K562 (cell line): ENCODE measurements around the gene HSD17B12. TPM values are rescaled to one million over a fixed set of nuclear protein-coding genes. Genes with fewer than 3 reads are reported as not detected.
A peak's percentile ranks its signal among the peaks of the same experiment; 100 is the strongest.

Experiments used
- ATAC-seq: fragments of 200-7000 bp; cut with Tn5 transposase; 3 replicates; pipeline ENCODE4 v1.9.1; 2020; ENCODE audit warnings: moderate library complexity
- BruUV-seq: library from RNA; stranded (reverse); fragments of 400-500 nt; replicated peaks from 2 replicates; lab custom pipeline; 2021; lab: Mats Ljungman, UMichigan
- CTCF ChIA-PET: fragments of 300-600 bp; formaldehyde crosslinking; extraction: SDS; loops from one replicate; lab custom pipeline; 2021; ENCODE audit warnings: low intra/inter-chr PET ratio; lab: Yijun Ruan, JAX
- POLR2A ChIA-PET: fragments of 300-600, 350-650 bp; sonication (Branson Sonifier 250); formaldehyde crosslinking; extraction: SDS; loops from one replicate; lab custom pipeline; 2021; ENCODE audit warnings: antibody characterized with exemption, inconsistent platforms; lab: Yijun Ruan, JAX
- DNase-seq, 4 experiments: peaks; one replicate each; pipeline versions ENCODE4 v3.0.0 to v3.0.0-alpha.2; 2011 to 2018; ENCODE audit warnings: low spot score in 3 of 4, mixed read lengths in 3 of 4; ENCODE audit errors: extremely low read depth in 1 of 4
- FAIRE-seq: peaks from 2 replicates; lab custom pipeline; 2011; peaks lifted over from hg19 to GRCh38; lab: Jason Lieb, UNC
- H2AFZ ChIP-seq: 2 replicates; pipeline ENCODE4 v1.6.0; 2011; ENCODE audit warnings: low read depth, low read length, control low read depth, inconsistent platforms
- H3K27ac ChIP-seq: fragments of 200-600 bp; 3 replicates; pipeline ENCODE4 v1.8.0; 2011; ENCODE audit warnings: low read depth, mild to moderate bottlenecking, control low read depth, inconsistent platforms, low read length, moderate library complexity, mixed read lengths; ENCODE audit errors: extremely low read depth
- H3K27me3 ChIP-seq, 2 experiments: fragments of 300-600 bp in 1 of 2; 2 replicates in 1 of 2; 3 replicates in 1 of 2; pipeline versions ENCODE4 v1.6.0 to v1.8.0; 2011; ENCODE audit warnings: inconsistent platforms in 2 of 2, low read length in 2 of 2, mild to moderate bottlenecking in 1 of 2, mixed read lengths in 1 of 2, moderate library complexity in 1 of 2; ENCODE audit not compliant: control insufficient read depth in 2 of 2, insufficient read depth in 2 of 2
- H3K36me3 ChIP-seq: fragments of 300-600 bp; 3 replicates; pipeline ENCODE4 v1.8.0; 2011; ENCODE audit warnings: mild to moderate bottlenecking, low read length, inconsistent platforms; ENCODE audit not compliant: control insufficient read depth, insufficient read depth
- H3K4me1 ChIP-seq, 2 experiments: fragments of 200-600 bp in 1 of 2; replicated peaks in 1 of 2; 2 replicates in 1 of 2; 3 replicates in 1 of 2; pipeline versions ENCODE4 v1.5.1 to v1.8.0; 2011; ENCODE audit warnings: inconsistent platforms in 2 of 2, low read length in 2 of 2, mild to moderate bottlenecking in 1 of 2, mixed read lengths in 1 of 2, moderate library complexity in 1 of 2; ENCODE audit not compliant: control insufficient read depth in 2 of 2, insufficient read depth in 2 of 2
- H3K4me2 ChIP-seq: 2 replicates; pipeline ENCODE4 v1.6.1; 2011; ENCODE audit warnings: low read length, control low read depth, inconsistent platforms, mixed read lengths; ENCODE audit not compliant: insufficient read depth
- H3K4me3 ChIP-seq: fragments of 200-600 bp; sonication (generic), shearing (Covaris generic); 2 replicates; pipeline ENCODE4 v1.5.1; 2016; ENCODE audit warnings: control low read depth, inconsistent platforms
- H3K79me2 ChIP-seq: fragments of 200-600 bp; 3 replicates; pipeline ENCODE4 v1.8.0; 2011; ENCODE audit warnings: low read length, inconsistent platforms; ENCODE audit not compliant: control insufficient read depth, insufficient read depth
- H3K9ac ChIP-seq, 2 experiments: 2 replicates each; pipeline versions ENCODE4 v1.6.0 to v1.6.1; 2011; ENCODE audit warnings: low read depth in 2 of 2, low read length in 2 of 2, control low read depth in 1 of 2, inconsistent platforms in 1 of 2, mild to moderate bottlenecking in 1 of 2, mixed read lengths in 1 of 2; ENCODE audit not compliant: insufficient read depth in 1 of 2
- H3K9me1 ChIP-seq: one replicate; pipeline ENCODE4 v1.6.0; 2011; ENCODE audit warnings: inconsistent platforms, mild to moderate bottlenecking, low read length, moderate library complexity; ENCODE audit not compliant: control insufficient read depth, insufficient read depth
- H3K9me3 ChIP-seq: replicated peaks from 2 replicates; pipeline ENCODE4 v1.5.1; 2011; ENCODE audit warnings: low read depth, low read length, inconsistent platforms; ENCODE audit not compliant: control insufficient read depth, insufficient read depth
- H4K20me1 ChIP-seq: replicated peaks from 2 replicates; pipeline ENCODE4 v1.6.1; 2011; ENCODE audit warnings: low read length, inconsistent platforms, mixed read lengths; ENCODE audit not compliant: control insufficient read depth, insufficient read depth
- CEBPG ChIP-seq, 3 experiments: fragments of 200-800 bp in 1 of 3; sonication (Bioruptor generic) in 1 of 3; sonication (generic) in 1 of 3; formaldehyde crosslinking in 1 of 3; IDR thresholded peaks in 2 of 3; conservative IDR thresholded peaks in 1 of 3; 2 replicates each; pipeline versions ENCODE4 v1.6.1 to v1.8.0; 2016 to 2022; ENCODE audit warnings: missing compliant biosample characterization in 2 of 3, missing genetic modification characterization in 2 of 3, mild to moderate bottlenecking in 1 of 3, missing genetic modification reagents in 1 of 3
- DACH1 ChIP-seq: fragments of 450-650 bp; IDR thresholded peaks from 2 replicates; pipeline ENCODE4 v1.6.1; 2018; ENCODE audit not compliant: partially characterized antibody
- FOSL1 ChIP-seq: fragments of 200-800 bp; sonication (Bioruptor generic); conservative IDR thresholded peaks from 2 replicates; pipeline ENCODE4 v1.6.1; 2016; ENCODE audit warnings: missing genetic modification characterization, missing compliant biosample characterization
- GTF2F1 ChIP-seq: IDR thresholded peaks from 2 replicates; pipeline ENCODE4 v1.6.1; 2011; ENCODE audit warnings: low read depth, low read length, improper control_type of control experiment
- KDM2B ChIP-seq: fragments of 250-450 bp; sonication (Bioruptor Pico); IDR thresholded peaks from 2 replicates; pipeline ENCODE4 v1.8.0; 2021; ENCODE audit warnings: mild to moderate bottlenecking, moderate library complexity
- NFYB ChIP-seq: IDR thresholded peaks from 2 replicates; pipeline ENCODE4 v1.6.1; 2011; ENCODE audit warnings: mild to moderate bottlenecking, moderate library complexity; ENCODE audit not compliant: insufficient read length; ENCODE audit errors: extremely low read depth
- NUFIP1 ChIP-seq: fragments of 450-650 bp; IDR thresholded peaks from 2 replicates; pipeline ENCODE4 v1.6.1; 2018; ENCODE audit not compliant: partially characterized antibody
- POLR2G ChIP-seq: fragments of 200-400 bp; formaldehyde crosslinking; IDR thresholded peaks from 2 replicates; pipeline ENCODE4 v1.6.1; 2017; ENCODE audit warnings: low read depth, mild to moderate bottlenecking, antibody characterized with exemption, low read length, moderate library complexity
- ZNF668 ChIP-seq: fragments of 250-450 bp; sonication (Bioruptor Pico); IDR thresholded peaks from 2 replicates; pipeline ENCODE4 v1.8.0; 2022; ENCODE audit warnings: mild to moderate bottlenecking, inconsistent platforms
- WGBS: fragments of 100-300 bp; shearing (Covaris generic); methylation state at CpG from one replicate; pipeline ENCODE4 v1.1.6; 2016; ENCODE audit warnings: low coverage, mixed read lengths; ENCODE audit not compliant: insufficient coverage; ENCODE audit errors: missing lambda C conversion rate; 5-methylcytosine and 5-hydroxymethylcytosine counted together
- in situ Hi-C: fragments of 300-500 bp; cut with MboI; formaldehyde crosslinking; loops from 4 replicates; pipeline ENCODE4 v1.15.0; 2018; ENCODE audit warnings: inconsistent platforms, mixed read lengths
- intact Hi-C: fragments of 100-400 bp; cut with micrococcal nuclease; formaldehyde crosslinking; loops from 2 replicates; pipeline ENCODE4 v1.14.2; 2022
- polyA plus RNA-seq, 8 experiments: library from polyadenylated mRNA; depleted of rRNA in 4 of 8; stranded (reverse) in 5 of 8; unstranded in 3 of 8; fragments of >200 nt; fragmentation: Nextera tagmentation in 2 of 8; fragmentation: Illumina TruSeq in 1 of 8; extraction: Ambion mirVana in 2 of 8; extraction: Trizol in 1 of 8; gene quantifications; 2 replicates each; pipeline versions ENCODE4 v1.2.1 to v1.2.3, GENCODE V29; 2011 to 2014; ENCODE audit warnings: inconsistent platforms in 1 of 8, missing spikeins in 1 of 8
- total RNA-seq, 7 experiments: library from RNA; depleted of rRNA in 6 of 7; stranded (reverse); fragments of >200 nt in 6 of 7; fragmentation: Illumina TruSeq in 2 of 7; extraction: Trizol in 2 of 7; gene quantifications; 2 replicates each; pipeline versions ENCODE4 v1.2.1 to v1.2.3, GENCODE V29; 2011 to 2021; ENCODE audit warnings: low replicate concordance in 1 of 7
- TF ChIP-seq, protein P1 (sequence below), 2 experiments: fragments of 450-650 bp in 1 of 2; sonication (generic) in 1 of 2; formaldehyde crosslinking in 1 of 2; IDR thresholded peaks in 1 of 2; conservative IDR thresholded peaks in 1 of 2; 2 replicates each; pipeline versions ENCODE4 v1.6.1 to v1.8.1; 2016 to 2023; ENCODE audit warnings: mild to moderate bottlenecking in 2 of 2, moderate library complexity in 2 of 2, inconsistent platforms in 1 of 2, missing genetic modification reagents in 1 of 2
- TF ChIP-seq, protein P2 (sequence below): fragments of 450-650 bp; formaldehyde crosslinking; IDR thresholded peaks from 2 replicates; pipeline ENCODE4 v1.4.0; 2020; ENCODE audit warnings: mild to moderate bottlenecking, moderate library complexity

Gene HSD17B12
- total and polyA plus RNA-seq, 9 of the 15 experiments (the other 6 are each of a cell fraction or from before 2014, with no cell fraction given): 9.1 to 34.5 (median 23.3) TPM

DNA sequence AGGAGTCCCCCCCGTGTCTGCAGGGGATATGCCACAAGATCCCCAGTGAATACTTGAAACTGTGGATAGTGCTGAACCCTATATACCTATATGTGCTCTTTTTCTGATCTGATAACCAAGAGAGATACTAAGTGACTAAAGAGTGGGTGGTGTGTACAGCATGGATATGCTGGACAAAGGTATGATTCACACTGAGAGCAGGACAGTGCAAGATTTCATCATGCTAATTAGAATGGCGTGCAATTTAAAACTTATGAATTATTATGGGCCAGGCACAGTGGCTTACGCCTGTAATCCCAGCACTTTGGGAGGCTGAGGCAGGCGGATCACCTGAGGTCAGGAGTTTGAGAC lies 109.9 kb downstream of the HSD17B12 start:
- ChIA-PET CTCF (no interaction called here), POLR2A (no interaction called here)
- intact Hi-C loops: no loop called here
- Histone ChIP-seq H3K9me1 (no peaks in the 10 kb centered on the region), H2AFZ (no peak overlapping the region), H3K4me3 (no peak overlapping the region), H3K27me3 (no peaks in the 10 kb centered on the region), H3K9me3 (no peaks in the 10 kb centered on the region; the same call in 1 of the 2 replicates), H3K36me3 (no peaks in the 10 kb centered on the region), H3K79me2 (no peaks in the 10 kb centered on the region), H3K4me1 (no peaks in the 10 kb centered on the region), H4K20me1 (no peaks in the 10 kb centered on the region), H3K27ac (no peak overlapping the region), H3K4me2 (no peak overlapping the region), H3K9ac (no peak overlapping the region)
- in situ Hi-C loops: no loop called here
- 25% methylated on average over 4 of the region's 4 CpGs for WGBS
- no TSS peak for BruUV-seq
- FAIRE-seq (no peak), DNase-seq (no peak), ATAC-seq (no peak)
- TF ChIP-seq NUFIP1 (no peak), CEBPG (CRISPR knock-in tag; IDR thresholded peaks at IDR 0.05) (no peak), CEBPG (tag; conservative IDR thresholded peaks at IDR 0.05 in 1 of 2, IDR thresholded peaks at IDR 0.05 in 1 of 2) (peak in 1 of 2 experiments; percentile 61; a peak in 2 of 4 replicates), ZNF668 (CRISPR knock-in tag) (no peak), FOSL1 (tag) (peak; percentile 84), GTF2F1 (no peak), KDM2B (no peak), POLR2G (no peak), NFYB (no peak), DACH1 (no peak)
- TF ChIP-seq, protein P1, sequence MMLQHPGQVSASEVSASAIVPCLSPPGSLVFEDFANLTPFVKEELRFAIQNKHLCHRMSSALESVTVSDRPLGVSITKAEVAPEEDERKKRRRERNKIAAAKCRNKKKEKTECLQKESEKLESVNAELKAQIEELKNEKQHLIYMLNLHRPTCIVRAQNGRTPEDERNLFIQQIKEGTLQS (IDR thresholded peaks at IDR 0.05): 0 out of 2 replicates have a peak, but pooled peaks have one; percentile 46
- TF ChIP-seq, protein P1 (CRISPR knock-in tag; conservative IDR thresholded peaks at IDR 0.05): no peak
- TF ChIP-seq, protein P2, sequence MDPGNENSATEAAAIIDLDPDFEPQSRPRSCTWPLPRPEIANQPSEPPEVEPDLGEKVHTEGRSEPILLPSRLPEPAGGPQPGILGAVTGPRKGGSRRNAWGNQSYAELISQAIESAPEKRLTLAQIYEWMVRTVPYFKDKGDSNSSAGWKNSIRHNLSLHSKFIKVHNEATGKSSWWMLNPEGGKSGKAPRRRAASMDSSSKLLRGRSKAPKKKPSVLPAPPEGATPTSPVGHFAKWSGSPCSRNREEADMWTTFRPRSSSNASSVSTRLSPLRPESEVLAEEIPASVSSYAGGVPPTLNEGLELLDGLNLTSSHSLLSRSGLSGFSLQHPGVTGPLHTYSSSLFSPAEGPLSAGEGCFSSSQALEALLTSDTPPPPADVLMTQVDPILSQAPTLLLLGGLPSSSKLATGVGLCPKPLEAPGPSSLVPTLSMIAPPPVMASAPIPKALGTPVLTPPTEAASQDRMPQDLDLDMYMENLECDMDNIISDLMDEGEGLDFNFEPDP (CRISPR knock-in tag): no peak
